Measurements from ENCODE around the gene RTTN.
A peak's percentile ranks its signal among the peaks of the same experiment; 100 is the strongest.

Gene RTTN

GRCh38 chr18:70197026-70197425, 8.5 kb downstream of the RTTN start:
- no peak for DNase-seq

- peak; percentile 74 for DNase-seq
Measured at GRCh38 chr18:70195852-70196434, 9.5 kb downstream of the RTTN start.

- no peak for DNase-seq
Measured at GRCh38 chr18:70195014-70195614, 10.4 kb downstream of the RTTN start.

GRCh38 chr18:70194227-70194890, 11.1 kb downstream of the RTTN start:
- DNase-seq, result no peak

- DNase-seq, result no peak
Measured at GRCh38 chr18:70190529-70190928, 15.0 kb downstream of the RTTN start.

GRCh38 chr18:70188113-70188512, 17.4 kb downstream of the RTTN start:
- no peak for DNase-seq

- DNase-seq, result no peak
Measured at GRCh38 chr18:70183441-70183840, 22.0 kb downstream of the RTTN start.

GRCh38 chr18:70182548-70182947, 22.9 kb downstream of the RTTN start:
- no peak for DNase-seq

- DNase-seq, result no peak
Measured at GRCh38 chr18:70181725-70182124, 23.8 kb downstream of the RTTN start.

- DNase-seq, result no peak
Measured at GRCh38 chr18:70181015-70181414, 24.5 kb downstream of the RTTN start.

- DNase-seq, result no peak
Measured at GRCh38 chr18:70176537-70176936, 28.9 kb downstream of the RTTN start.

GRCh38 chr18:70175216-70175615, 30.3 kb downstream of the RTTN start:
- no peak for DNase-seq

GRCh38 chr18:70172225-70172624, 33.3 kb downstream of the RTTN start:
- DNase-seq, result no peak

- no peak for DNase-seq
Measured at GRCh38 chr18:70169747-70170146, 35.7 kb downstream of the RTTN start.

GRCh38 chr18:70166668-70167067, 38.8 kb downstream of the RTTN start:
- no peak for DNase-seq

GRCh38 chr18:70165936-70166335, 39.6 kb downstream of the RTTN start:
- no peak for DNase-seq

GRCh38 chr18:70160073-70160678, 45.3 kb downstream of the RTTN start:
- no peak for DNase-seq

GRCh38 chr18:70158992-70159717, 46.3 kb downstream of the RTTN start:
- no peak for DNase-seq

GRCh38 chr18:70156886-70157285, 48.6 kb downstream of the RTTN start:
- no peak for DNase-seq

- DNase-seq, result no peak
Measured at GRCh38 chr18:70154591-70155194, 50.8 kb downstream of the RTTN start.

GRCh38 chr18:70151614-70152013, 53.9 kb downstream of the RTTN start:
- DNase-seq, result no peak

GRCh38 chr18:70149616-70150301, 55.7 kb downstream of the RTTN start:
- DNase-seq, result no peak

All from NCI-H69 (cell line).